ENCODE measurements around the gene GALNT5. TPM values are rescaled to one million over a fixed set of nuclear protein-coding genes. Genes with fewer than 3 reads are reported as not detected.
"Not testable (repeated sequence)": the region's sequence is repeated elsewhere in the genome, so short reads cannot be mapped to it uniquely, and the experiment has no call there.

GALNT5 gene
- polyA plus RNA-seq, 1 experiment = 22.6 TPM

DNA sequence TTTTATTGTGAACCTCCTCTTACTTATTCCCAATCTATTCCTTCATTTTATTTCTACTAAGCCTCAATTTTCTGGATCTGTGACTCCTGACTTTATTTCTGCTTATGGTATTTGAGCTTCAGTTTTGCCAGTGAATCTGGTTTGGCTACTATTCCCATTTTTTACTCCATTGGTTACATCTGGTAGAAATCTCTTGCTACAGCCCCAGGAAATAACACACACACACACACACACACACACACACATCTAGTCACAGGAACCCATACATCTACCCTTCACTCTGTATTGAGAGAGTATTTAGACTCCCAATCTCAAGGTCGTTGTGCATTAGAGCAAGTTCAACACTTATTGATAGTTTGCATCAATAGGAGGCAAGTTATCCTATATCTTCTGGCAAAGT, 37.0 kb upstream of the GALNT5 start:
- H3K36me3 ChIP-seq (ENCODE audit: control insufficient read depth, insufficient read depth, low read length) = no peaks in the 10 kb centered on the region
- DNase-seq (ENCODE audit: low read depth) = no peak
- no peak for TF ChIP-seq CTCF (IDR thresholded peaks at IDR 0.05; ENCODE audit: insufficient read depth, low read depth, low read length)
- H3K4me3 ChIP-seq (ENCODE audit: low read depth, low read length) = no peak overlapping the region
- POLR2A ChIA-PET = no interaction called here
- H3K27me3 ChIP-seq (ENCODE audit: control insufficient read depth, insufficient read depth, low read length) = no peaks in the 10 kb centered on the region
- CTCF ChIA-PET = no interaction called here

GRCh38 chr2:157221394-157221988, 36.0 kb upstream of the GALNT5 start:
- TF ChIP-seq CTCF (IDR thresholded peaks at IDR 0.05; ENCODE audit: insufficient read depth, low read depth, low read length) = no peak
- no peak for DNase-seq (ENCODE audit: low read depth)
- Histone ChIP-seq H3K27me3 (ENCODE audit: control insufficient read depth, insufficient read depth, low read length) (no peaks in the 10 kb centered on the region), H3K36me3 (ENCODE audit: control insufficient read depth, insufficient read depth, low read length) (no peaks in the 10 kb centered on the region), H3K4me3 (ENCODE audit: low read depth, low read length) (no peak overlapping the region)
- POLR2A ChIA-PET = no interaction called here
- CTCF ChIA-PET = no interaction called here

DNA sequence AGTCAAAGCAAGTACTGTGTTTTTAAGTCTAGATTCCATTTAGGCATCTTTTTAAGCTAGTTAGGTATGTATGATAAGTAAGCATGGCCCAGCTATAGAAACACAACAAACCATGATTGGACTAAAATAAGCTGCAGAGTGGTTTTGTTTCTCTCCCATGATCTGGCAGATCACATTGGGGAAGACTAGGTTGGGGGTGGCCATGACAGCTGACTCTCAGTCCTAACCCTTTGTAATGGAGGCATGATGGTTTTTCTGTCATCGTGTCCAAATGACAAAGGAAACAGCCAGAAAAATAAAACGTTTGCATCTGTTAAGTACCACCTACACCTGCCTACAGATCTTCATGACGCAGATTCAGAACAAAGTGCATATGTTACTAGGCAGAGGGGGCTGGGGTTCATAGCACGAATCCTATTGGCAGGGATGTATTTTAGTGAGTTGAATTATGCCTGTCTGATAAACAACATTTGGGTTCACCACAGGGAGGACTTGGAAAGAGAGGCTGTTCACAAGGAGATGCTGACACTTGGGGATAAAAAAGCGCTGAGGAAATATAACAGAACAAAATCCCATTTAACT, 33.8 kb upstream of the GALNT5 start:
- no peak for DNase-seq (ENCODE audit: low read depth)
- CTCF ChIA-PET = no interaction called here
- TF ChIP-seq CTCF (IDR thresholded peaks at IDR 0.05; ENCODE audit: insufficient read depth, low read depth, low read length) = no peak
- POLR2A ChIA-PET = no interaction called here
- no peak overlapping the region for H3K4me3 ChIP-seq (ENCODE audit: low read depth, low read length)
- H3K27me3 ChIP-seq (ENCODE audit: control insufficient read depth, insufficient read depth, low read length) = no peaks in the 10 kb centered on the region
- H3K36me3 ChIP-seq (ENCODE audit: control insufficient read depth, insufficient read depth, low read length) = no peaks in the 10 kb centered on the region

DNA sequence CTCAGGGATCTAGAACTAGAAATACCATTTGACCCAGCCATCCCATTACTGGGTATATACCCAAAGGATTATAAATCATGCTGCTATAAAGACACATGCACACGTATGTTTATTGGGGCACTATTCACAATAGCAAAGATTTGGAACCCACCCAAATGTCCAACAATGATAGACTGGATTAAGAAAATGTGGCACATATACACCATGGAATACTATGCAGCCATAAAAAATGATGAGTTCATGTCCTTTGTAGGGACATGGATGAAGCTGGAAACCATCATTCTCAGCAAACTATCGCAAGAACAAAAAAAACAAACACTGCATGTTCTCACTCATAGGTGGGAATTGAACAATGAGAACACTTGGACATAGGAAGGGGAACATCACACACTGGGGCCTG, 33.1 kb upstream of the GALNT5 start:
- CTCF ChIA-PET; POLR2A ChIA-PET; H3K36me3 ChIP-seq (ENCODE audit: control insufficient read depth, insufficient read depth, low read length); H3K27me3 ChIP-seq (ENCODE audit: control insufficient read depth, insufficient read depth, low read length); H3K4me3 ChIP-seq (ENCODE audit: low read depth, low read length); DNase-seq (ENCODE audit: low read depth): not testable (repeated sequence)

DNA sequence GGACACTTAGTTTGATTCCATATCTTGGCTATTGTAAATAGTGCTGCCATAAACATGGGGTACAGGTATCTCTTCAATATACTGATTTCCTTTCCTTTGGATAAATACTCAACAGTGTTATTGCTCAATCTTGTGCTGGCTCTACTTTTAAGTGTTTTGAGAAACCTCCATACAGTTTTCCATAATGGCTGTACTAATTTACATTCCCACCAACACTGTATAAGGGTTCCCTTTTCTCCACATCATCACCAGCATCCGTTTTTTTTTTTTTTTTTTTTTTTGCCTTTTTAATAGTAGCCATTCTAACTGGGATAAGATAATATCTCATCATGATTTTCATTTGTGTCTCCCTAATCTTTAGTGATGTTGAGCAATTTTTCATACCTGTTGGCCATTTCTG, 29.9 kb upstream of the GALNT5 start:
- ChIA-PET CTCF (no interaction called here), POLR2A (no interaction called here)
- H3K36me3 ChIP-seq (ENCODE audit: control insufficient read depth, insufficient read depth, low read length) = no peaks in the 10 kb centered on the region

More for the DNA sequence above, 29.9 kb upstream of the GALNT5 start:
- TF ChIP-seq CTCF (IDR thresholded peaks at IDR 0.05; ENCODE audit: insufficient read depth, low read depth, low read length) = no peak
- no peak for DNase-seq (ENCODE audit: low read depth)
- Histone ChIP-seq H3K4me3 (ENCODE audit: low read depth, low read length) (no peak overlapping the region), H3K27me3 (ENCODE audit: control insufficient read depth, insufficient read depth, low read length) (no peaks in the 10 kb centered on the region)

Data from BJ (cell line).